AG08395 (cell line): Measurements from ENCODE around the gene MCFD2.
A peak's percentile ranks its signal among the peaks of the same experiment; 100 is the strongest.
"Not testable (repeated sequence)": the region's sequence is repeated elsewhere in the genome, so short reads cannot be mapped to it uniquely, and the experiment has no call there.

Source experiments
- DNase-seq: peaks from one replicate; pipeline ENCODE4 v3.0.0; 2012; ENCODE audit warnings: mixed read lengths, low spot score

The MCFD2 gene

DNA sequence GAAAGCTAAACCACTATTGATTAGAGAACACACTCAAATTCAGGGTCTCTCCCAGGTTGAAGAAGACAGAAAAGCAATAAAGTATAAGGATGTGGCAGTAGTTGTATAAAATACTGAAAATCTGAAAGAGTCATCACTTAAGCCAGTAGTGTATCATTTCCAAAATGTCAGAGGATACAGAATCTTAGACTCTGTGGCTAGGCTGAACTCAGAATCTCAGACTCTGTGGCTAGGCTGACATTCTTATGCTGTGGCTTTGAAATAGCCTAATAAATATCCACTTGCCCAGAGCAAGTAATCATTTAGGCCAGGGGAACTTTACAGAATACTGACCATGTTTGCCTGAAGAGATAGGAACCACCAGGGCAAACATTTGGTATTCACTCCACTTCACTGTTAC, 13.1 kb downstream of the MCFD2 start:
- no peak for DNase-seq

DNA sequence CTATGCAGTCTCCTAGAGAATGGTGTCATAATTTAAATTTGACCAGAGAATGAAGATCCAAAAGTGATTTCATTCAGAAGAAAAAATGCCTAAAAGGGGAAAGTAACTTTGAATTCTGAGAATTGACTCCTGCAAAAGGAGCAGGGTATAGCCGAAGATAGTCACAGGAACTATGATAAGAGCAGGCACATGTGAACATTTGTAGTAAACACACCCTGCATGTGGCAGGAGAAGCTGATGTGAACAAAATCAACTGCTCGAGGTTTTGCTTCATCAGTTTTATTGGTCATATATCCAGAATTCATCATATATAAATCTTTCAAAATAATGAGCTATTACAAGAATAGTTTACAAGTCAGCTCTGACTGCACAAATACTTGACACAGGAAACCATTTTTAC, 14.0 kb downstream of the MCFD2 start:
- DNase-seq = no peak

DNA sequence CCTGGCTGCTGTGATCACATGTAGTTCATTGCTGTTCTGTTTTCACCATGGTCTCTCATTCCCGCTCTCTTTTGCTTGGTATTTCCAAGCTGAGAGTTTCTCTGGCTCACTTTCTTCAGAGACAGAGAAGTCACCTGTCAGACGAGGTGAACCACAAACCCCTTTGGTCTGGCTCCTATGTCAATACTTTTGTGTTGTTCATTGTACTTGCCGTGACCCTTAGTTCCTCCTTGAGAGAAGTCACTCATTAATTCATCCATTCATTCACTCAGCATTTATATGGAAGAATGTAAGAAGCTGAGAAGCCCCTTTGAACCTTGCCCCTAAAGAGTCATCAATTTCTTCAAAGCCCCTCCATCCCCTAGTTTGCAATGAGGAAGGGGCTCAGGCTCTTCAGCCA, 15.2 kb downstream of the MCFD2 start:
- DNase-seq = no peak

DNA sequence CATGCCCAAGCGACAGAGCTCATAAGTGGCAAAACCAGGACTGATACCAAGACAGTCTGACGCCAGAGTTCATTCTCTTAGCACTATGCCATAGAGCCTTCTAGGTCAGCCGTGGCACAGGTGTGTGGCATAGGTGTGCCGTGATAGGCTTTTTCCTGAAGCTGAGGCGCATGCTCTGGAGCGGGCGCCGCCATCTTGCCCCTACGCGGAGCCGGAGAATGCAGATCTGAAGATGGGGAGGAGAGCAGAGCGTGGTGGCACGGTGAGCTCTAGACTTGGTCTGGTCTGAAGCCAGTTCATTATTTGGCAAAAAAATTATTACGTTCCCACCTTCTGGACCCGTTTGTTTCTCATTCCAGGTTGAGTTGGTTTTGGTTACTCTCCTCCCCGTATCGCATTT, 16.6 kb downstream of the MCFD2 start:
- DNase-seq = no peak

DNA sequence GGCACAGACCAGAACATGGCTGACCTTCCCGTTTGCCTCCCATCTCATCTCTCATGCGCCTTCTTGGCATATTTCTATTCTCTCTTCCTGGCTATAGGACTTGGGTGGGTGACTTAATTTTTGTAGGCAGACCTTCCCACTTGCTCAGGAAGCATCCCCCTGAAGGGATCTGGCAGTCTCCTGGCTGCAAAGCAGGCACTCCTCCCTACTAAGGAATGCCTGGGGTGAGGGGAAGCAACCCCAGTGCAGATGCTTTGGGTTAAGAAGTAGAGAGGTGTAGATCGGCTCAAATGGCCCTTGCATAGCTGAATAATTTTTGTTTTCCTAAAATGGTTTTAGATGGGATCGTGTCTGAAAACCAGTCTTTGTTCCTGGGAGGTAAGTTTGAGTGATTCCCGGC, 17.6 kb downstream of the MCFD2 start:
- no peak for DNase-seq

DNA sequence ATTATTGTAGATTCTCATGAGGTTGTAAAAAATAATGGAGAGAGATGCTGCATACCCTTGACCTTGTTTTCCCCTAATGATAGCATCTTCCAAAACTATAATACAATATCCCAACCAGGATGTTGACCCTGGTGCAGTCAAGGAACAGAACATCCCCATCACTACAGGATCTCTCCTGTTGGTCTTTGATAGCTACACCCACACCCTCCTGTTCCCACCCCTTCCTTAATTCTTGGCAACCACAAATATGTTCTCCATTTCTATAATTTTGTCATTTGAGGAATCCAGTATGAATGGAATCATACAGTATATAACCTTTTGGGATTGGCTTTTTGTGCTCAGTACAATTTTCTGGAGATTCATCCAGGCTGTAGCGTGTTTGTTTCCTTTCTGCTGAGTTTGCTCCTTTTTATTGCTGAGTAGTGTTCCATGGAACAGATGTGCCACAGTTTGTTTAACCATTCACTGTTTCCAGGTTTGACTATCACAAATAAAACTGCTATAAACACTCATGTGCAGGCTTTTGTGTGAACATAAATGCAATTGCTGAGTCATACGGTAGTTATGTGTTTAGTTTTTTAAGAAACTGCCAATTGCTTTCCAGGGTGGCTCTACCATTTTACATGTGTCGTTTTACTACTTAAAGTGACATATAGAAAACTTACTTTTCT, 22.2 kb downstream of the MCFD2 start:
- no peak for DNase-seq

DNA sequence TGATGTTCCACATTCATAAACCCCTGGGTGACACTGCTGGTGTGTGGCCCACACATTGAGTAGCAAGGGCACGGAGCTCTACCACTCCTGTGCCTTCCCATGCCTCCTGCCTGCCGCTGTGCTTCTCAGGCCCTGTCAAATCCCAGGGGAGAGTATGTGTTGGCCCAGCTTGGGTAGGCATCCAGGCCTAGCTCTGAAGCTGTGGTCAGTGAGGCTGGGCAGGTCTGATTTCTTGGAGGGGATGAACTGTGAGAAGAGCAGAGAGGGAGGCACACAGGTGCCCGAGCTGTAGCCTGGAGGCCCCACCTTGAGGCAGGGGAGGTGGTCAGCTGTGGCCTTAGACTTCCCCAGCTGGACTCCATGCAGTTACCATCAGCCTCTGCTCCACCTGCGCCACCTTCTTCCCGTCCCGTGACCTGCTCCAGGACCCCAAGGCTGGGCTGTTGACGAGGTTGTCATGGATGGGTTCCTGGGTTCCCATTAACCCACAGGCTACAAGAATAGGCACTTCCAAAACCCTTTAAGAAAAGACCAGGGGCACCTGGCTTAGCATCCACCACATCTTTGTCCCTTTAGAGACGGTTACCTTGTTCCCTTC, 23.6 kb downstream of the MCFD2 start:
- no peak for DNase-seq

DNA sequence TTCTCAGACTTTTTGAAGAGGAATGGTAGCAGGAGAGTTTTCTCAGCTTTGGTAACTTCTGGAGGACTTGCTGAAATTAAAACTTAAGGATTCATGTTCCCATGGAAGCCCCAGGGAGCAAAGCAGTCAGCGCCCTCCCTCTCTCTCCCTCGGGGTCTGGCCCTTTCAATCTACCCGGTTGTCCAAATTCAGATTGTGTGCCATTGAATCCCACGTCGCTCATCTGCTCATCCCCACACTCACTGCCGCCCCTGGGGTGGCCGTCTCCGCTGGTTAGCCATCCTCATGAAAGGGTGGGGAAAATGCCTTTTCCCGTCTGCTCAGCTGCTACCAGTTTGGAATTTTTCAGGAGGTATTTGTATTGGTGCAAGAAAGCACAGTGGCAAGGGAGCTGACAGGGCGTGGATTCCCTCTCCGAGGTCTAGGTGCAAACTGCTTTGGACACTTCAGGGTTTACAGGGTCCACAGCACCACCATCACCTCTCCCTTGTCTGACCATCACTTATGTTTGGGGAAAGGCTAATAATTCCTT, 27.1 kb downstream of the MCFD2 start:
- no peak for DNase-seq

DNA sequence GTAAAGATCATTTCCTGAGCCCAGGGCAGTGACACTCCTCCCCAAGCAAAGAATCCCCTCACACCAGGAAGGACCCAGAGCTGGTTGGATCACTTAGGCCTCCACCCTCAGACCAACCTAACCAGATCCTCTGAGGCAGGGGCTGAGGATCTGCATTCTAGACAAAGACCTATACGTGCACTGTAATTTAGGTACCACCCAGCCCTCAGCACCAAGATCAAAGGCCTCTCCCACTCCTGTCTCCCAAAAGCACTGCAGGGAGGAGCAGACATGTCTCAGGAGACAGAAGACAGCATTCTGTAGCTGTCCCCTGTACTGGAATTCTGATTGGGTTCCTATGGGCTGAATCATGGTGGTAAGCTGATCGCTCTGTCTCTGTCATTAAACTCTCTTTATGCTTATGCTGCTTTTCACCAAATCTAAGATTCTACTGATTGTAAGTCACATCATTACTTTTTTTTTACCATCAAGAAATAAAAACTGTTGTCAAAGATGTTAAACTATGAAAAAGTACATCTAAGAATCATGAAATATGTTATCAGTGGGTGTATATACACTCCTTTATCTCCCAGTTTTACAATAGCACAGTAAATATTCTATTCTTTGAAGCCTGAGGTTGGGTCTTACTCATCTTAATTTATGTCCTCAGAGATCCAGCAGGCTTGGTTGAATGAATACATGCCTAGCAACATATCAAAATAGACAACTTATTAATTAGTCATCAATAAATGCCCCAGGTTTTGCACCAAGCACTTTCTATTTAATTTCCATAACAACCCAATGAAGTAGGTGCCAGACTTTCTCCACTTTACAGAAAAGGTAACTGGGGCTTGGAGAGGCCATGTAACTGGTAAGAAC, 28.3 kb downstream of the MCFD2 start:
- peak; percentile 47 for DNase-seq

DNA sequence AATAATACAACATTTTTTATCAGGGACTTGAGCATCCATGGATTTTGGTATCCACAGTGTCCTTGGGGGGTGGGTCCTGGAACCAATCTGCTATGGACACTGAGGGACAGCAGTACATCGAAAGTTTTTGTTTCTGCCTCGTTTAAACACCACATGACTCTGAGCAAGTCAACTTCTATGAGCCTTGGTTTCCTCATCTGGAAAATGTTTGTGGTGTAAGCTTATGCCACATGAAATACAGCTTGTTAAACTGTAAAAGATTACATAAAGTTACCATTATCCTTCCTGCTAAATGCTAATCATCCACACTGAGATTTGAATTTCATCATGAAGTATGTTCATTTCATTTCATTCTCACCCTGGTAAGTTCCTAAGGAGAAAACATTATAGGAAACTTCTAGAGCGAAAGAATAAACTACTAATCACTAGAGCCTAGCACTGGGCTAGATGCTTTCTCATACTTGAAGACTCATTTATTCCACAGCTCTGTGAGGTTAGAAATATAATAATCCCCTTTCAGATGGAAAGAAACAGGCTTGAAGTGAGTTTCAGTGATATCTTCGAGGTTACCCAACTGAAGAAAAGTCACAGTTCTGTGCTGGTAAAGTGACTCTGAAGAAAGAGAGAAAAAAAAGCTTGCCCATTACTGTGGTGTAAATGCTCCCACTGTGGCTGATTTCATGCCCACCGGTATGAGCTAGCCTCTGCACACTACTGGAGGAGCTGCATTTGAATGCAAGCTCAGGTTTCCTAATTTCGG, 29.2 kb downstream of the MCFD2 start:
- DNase-seq = no peak

DNA sequence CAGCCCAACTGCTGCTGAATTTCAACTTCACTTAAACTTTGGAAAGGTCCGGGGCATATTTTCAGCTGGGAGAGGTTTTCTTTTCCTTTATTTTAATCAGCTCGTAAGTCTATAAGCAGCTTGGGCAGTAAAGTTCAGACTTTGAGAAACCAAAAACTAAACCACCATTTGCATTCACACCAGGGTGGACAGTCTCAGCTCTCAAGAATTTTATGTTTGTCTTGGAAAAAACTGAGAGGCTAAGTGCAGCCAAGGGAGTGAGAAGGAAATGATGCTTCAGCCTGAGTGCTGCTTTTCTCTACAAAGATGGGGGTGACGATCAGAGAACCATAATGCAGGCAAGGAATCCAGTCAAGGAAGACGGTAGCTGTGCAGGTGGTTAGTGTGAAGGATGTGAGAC, 30.2 kb downstream of the MCFD2 start:
- DNase-seq = peak; percentile 39

DNA sequence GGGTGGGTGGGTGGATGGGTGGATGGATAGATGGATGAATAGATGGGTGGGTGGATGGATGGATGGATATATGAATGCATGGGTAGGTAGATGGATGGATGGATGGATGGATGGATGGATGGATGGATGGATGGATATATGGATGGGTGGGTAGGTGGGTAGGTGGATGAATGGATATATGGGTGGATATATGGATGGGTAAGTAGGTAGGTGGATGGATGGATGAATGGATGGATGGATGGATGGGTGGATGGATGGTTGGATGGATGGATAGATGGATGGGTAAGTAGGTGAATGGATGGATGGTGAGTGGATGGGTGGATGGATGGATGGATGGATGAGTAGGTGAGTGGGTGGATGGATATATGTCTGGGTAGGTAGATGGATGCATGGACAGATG, 36.1 kb downstream of the MCFD2 start:
- DNase-seq = no peak

DNA sequence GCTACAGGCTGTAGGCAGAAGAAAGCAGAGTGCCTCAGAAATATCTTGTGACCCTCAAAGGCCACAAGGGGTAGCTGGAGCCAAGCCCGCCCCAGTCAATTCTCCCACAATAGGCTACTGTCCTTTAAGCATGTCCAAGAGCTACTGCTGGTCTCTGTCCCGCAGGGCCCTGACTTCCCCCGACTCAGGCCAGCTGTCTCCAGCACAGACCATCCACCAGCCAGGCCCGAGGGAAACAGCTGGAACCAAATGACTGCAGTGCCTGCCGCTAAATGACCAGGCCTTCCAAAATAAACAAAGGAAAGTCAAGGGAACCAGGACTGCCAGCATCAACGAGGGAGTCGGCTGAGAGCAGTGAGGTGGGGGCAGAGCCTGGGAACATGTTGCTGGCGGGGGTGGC, 36.7 kb downstream of the MCFD2 start:
- DNase-seq = no peak

DNA sequence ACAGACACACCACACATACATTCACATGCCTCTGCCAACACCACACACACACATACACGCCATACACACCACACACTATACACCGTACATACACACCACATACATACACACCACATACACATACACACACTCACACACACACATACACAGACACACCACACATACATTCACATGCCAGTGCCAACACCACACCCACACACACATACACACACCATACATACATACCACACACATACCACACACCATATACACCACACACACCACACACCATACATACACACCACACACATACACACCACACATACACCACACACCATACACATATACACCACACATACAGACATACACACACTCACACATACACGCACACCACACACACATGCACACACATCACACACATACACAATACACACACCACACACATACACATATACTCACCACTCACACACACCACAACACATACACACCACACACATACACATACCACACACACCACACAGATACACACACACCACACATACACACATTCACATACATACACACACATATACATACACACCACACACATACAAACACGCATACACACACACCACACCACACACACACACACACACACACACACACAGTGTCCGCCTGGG, 37.2 kb downstream of the MCFD2 start:
- no peak for DNase-seq

DNA sequence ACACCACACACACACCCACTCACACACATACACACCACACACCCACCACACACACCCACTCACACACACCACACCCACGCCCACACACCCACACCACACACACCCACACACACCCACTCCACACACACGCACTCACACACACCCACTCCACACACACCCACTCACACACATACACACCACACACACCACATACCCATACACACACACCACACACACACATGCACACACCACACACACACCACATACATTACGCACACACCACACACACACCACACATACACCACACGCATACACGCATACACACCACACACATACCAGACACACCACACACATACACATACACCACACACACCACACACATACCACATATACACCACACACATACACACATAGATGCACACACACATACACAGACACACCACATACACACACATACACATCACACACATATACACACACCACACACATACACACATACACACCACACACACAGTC, 37.9 kb downstream of the MCFD2 start:
- no peak for DNase-seq

DNA sequence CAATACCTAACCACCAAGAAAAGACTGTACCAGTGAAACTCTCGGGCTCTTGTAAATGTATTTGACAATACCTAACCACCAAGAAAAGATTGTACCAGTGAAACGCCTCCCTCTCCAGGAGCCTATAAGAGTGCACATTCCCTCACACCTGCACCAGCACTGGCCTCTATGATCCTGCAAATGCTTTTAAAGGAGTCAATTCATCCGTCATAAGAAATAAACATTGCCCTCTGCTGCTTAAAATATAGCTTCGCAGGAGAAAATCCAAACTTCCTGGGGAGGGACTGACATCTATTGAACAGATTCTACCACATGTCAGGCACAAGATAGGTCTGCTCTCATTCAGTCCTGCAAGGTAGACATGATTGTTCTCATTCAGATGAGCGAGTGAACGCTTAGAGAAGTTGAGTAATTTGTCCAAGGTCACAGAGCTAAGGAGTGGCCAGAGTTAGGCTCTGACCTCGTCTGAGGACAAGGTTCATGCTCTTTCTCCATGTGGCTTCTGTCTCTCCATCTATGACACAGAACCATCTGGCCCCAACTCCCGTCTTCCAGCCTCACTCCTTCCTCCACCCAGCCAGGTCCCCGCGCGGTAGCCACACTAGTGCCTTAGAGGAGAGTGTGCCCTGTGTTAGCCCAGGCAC, 38.7 kb downstream of the MCFD2 start:
- DNase-seq = peak; percentile 63

DNA sequence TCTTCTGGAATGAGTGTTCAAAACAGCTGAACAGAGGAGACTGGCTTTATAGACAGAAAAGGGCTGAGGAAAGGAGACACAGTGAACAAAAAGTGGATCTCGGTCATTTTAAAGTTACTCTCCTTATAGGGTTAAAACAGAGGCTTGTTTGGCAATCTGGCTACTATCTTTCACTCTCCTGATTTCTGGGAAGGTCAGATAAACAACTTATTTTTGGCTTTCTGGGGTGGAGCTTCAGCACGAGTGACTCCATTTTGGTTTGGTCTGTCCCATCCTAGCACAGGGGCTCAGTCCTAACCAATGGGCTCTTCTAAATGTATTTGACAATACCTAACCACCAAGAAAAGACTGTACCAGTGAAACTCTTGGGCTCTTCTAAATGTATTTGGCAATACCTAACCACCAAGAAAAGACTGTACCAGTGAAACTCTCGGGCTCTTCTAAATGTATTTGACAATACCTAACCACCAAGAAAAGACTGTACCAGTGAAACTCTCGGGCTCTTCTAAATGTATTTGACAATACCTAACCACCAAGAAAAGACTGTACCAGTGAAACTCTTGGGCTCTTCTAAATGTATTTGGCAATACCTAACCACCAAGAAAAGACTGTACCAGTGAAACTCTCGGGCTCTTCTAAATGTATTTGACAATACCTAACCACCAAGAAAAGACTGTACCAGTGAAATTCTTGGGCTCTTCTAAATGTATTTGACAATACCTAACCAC, 39.5 kb downstream of the MCFD2 start:
- DNase-seq = not testable (repeated sequence)

DNA sequence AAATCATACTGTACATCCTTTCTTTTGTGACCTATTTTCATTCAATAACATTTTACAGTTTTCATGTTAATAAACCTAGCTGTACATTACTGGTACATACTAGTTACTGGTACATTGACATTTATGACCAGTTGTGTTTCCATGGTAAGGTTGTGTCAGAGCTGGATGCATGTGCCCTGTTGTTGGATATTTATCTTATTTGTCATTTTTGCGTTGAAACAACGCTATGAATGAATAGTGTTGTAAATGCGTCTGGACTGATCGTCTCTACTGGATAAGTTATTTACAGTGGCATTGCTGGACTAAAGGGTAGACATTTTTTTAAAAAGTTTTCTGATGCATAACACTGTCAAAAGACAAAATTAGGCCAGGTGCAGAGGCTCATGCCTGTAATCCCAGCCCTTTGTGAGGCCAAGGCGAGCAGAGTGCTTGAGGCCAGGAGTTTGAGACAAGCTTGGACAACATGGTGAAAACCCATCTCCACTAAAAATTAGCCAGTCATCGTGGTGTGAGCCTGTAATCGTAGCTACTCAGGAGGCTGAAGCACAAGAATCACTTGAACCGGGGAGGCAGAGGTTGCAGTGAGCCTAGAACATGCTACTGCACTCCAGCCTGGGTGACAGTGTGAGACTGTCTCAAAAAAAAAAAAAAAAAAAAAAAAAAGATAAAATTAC, 40.2 kb downstream of the MCFD2 start:
- DNase-seq = no peak

DNA sequence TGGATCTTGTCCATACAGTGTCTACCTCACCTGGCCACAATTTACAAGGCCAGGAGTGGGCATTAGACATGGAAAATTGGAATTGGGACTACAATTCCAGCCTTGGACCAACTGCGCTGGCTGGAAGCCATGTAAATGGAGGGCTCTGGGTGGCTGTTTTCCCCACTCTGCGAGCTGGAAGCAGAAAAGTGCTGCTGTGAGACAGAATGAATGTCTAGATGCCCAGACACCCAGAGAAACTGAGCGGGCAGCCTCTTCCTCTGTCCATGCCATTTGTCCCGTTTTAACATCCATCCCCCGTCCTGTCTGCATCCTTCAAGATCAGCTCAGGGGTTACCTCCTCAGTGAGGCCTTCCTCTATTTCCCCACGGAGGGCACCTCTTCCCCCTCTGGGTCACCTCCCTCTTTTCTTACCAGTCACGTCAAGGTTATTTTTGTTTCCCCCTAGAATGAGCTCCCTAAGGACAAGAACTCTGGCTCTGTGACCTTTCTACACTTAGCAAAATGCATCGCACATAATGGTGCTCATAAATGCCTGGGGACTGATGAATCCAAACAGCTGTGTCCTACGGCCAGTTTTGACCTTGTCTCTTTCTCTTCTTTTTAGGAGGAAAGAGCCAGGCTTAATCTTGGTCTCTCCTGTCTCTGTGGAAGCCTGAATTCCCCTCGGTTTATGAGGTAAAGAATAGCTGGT, 41.2 kb downstream of the MCFD2 start:
- no peak for DNase-seq
